ENCODE measurements around the gene ZXDC. TPM values are rescaled to one million over a fixed set of nuclear protein-coding genes. Genes with fewer than 3 reads are reported as not detected.

Gene ZXDC
- total RNA-seq, 2 donors from 2014 or later = 53.5 to 55.0 TPM

DNA sequence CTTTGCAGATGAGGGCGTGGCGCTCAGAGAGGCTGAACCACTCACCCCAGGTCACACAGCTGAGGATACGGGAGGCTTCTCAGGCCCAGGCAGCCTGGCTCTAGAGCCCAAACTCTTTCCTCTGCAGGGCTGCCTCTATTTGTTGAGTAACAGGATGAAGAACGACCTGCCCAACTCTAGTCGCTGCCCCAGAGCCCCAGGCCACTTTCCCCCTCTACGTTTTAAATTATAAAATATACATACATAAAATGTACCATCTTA is 19.2 kb upstream of the ZXDC start:
- Histone ChIP-seq H3K4me1 (ENCODE audit: control insufficient read depth in 1 of 2, low read depth in 2 of 2) (no peaks in the 10 kb centered on the region), H3K36me3 (no peaks in the 10 kb centered on the region), H3K27me3 (replicated peaks; ENCODE audit: insufficient read depth) (no peaks in the 10 kb centered on the region), H3K4me3 (no peak overlapping the region), H3K27ac (no peak overlapping the region), H3K9me3 (no peaks in the 10 kb centered on the region)
- ATAC-seq (ENCODE audit: insufficient number of reproducible peaks, low FRiP score, low read depth) (no peak), DNase-seq (ENCODE audit: low spot score) (no peak)
- TF ChIP-seq, protein P1, sequence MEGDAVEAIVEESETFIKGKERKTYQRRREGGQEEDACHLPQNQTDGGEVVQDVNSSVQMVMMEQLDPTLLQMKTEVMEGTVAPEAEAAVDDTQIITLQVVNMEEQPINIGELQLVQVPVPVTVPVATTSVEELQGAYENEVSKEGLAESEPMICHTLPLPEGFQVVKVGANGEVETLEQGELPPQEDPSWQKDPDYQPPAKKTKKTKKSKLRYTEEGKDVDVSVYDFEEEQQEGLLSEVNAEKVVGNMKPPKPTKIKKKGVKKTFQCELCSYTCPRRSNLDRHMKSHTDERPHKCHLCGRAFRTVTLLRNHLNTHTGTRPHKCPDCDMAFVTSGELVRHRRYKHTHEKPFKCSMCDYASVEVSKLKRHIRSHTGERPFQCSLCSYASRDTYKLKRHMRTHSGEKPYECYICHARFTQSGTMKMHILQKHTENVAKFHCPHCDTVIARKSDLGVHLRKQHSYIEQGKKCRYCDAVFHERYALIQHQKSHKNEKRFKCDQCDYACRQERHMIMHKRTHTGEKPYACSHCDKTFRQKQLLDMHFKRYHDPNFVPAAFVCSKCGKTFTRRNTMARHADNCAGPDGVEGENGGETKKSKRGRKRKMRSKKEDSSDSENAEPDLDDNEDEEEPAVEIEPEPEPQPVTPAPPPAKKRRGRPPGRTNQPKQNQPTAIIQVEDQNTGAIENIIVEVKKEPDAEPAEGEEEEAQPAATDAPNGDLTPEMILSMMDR (IDR thresholded peaks at IDR 0.05) = no peak

DNA sequence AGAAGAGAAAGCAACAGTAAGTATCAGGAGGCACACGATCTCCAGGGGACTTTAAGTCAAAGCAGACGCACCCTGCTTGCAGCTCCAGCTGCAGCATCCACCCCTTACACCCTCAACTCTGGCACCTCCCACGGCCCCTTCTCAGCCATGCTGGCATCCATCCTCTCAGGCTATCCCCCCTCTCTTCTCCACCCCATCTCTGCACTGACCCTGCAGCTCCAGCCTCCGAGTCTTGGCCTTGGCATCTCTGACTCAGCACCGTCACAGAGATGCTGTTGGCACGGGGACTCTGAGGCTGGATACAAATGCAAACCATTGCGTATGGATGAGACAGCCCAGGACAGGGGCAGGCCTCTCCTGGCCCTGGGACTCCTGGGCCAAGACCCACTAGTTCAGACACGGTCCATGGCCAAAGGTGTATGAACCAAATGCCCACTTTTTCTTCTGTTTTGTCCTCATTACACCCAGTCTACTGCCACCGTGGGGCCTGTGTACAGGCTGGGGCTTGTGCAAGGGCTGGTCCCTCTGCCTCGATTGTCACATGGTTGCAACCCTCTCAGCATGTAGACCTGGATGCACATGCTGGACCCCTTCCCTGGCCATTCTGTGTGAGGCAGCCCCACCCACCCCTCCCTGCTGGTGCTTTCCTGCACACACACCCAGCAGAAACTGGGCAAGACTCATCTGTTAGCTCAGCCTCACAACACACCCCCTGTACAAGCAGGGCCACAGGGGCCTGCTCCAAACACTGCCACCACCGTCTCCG is 18.7 kb upstream of the ZXDC start:
- Histone ChIP-seq H3K4me3 (no peak overlapping the region), H3K27me3 (replicated peaks; ENCODE audit: insufficient read depth) (no peaks in the 10 kb centered on the region), H3K4me1 (ENCODE audit: control insufficient read depth in 1 of 2, low read depth in 2 of 2) (no peaks in the 10 kb centered on the region), H3K36me3 (no peaks in the 10 kb centered on the region), H3K9me3 (no peaks in the 10 kb centered on the region), H3K27ac (no peak overlapping the region)
- ATAC-seq (ENCODE audit: insufficient number of reproducible peaks, low FRiP score, low read depth) (no peak), DNase-seq (ENCODE audit: low spot score) (no peak)
- TF ChIP-seq, protein P1 (IDR thresholded peaks at IDR 0.05) = no peak

DNA sequence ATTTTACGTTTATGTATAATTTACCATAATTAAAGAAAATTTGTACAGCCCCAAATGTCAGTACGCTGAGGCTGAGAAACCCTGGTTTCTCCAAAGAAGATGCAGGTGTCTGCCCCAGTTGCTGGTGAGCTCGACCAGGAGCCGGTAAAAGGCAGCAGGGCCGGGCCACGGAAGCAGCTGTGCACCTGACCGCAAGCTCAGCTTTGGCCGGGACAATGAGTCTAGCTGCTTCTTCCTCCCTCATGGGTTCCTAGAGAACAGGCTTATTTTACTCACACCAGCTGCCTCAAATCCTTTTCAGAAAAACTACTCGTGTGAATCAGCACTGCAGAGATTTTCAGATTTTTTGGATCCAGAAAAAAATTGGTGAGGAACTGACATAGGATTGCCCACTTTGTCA is 18.0 kb upstream of the ZXDC start:
- ATAC-seq (ENCODE audit: insufficient number of reproducible peaks, low FRiP score, low read depth) (no peak), DNase-seq (ENCODE audit: low spot score) (no peak)
- H3K4me3 ChIP-seq = no peak overlapping the region
- TF ChIP-seq, protein P1 (IDR thresholded peaks at IDR 0.05) = no peak
- H3K9me3 ChIP-seq = no peaks in the 10 kb centered on the region
- H3K36me3 ChIP-seq = no peaks in the 10 kb centered on the region
- no peaks in the 10 kb centered on the region for H3K4me1 ChIP-seq (ENCODE audit: control insufficient read depth in 1 of 2, low read depth in 2 of 2)
- H3K27ac ChIP-seq = no peak overlapping the region
- no peaks in the 10 kb centered on the region for H3K27me3 ChIP-seq (replicated peaks; ENCODE audit: insufficient read depth)

DNA sequence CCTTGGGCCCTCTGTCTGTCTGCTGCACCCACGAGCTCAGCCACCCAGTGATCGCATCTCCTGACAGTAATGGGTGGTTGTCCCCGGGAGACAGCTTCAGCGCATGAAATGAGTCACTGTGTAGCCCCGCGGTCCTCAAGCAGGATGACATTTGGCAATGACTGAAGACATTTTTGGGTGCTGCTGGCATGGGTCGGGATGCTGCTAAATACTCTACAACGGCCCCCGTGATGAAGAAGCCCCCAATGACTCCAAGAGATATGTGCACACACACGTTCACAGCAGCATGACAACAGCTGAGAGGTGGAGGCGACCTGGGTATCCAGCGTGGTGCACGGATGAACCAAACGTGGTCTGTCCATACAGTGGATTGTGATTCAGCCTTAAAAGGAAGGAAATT is 17.4 kb upstream of the ZXDC start:
- no peaks in the 10 kb centered on the region for H3K9me3 ChIP-seq
- no peaks in the 10 kb centered on the region for H3K36me3 ChIP-seq
- no peak overlapping the region for H3K4me3 ChIP-seq
- ATAC-seq (ENCODE audit: insufficient number of reproducible peaks, low FRiP score, low read depth) = no peak
- no peaks in the 10 kb centered on the region for H3K4me1 ChIP-seq (ENCODE audit: control insufficient read depth in 1 of 2, low read depth in 2 of 2)
- TF ChIP-seq, protein P1 (IDR thresholded peaks at IDR 0.05) = no peak
- DNase-seq (ENCODE audit: low spot score) = no peak
- H3K27ac ChIP-seq = no peak overlapping the region
- H3K27me3 ChIP-seq (replicated peaks; ENCODE audit: insufficient read depth) = no peaks in the 10 kb centered on the region

DNA sequence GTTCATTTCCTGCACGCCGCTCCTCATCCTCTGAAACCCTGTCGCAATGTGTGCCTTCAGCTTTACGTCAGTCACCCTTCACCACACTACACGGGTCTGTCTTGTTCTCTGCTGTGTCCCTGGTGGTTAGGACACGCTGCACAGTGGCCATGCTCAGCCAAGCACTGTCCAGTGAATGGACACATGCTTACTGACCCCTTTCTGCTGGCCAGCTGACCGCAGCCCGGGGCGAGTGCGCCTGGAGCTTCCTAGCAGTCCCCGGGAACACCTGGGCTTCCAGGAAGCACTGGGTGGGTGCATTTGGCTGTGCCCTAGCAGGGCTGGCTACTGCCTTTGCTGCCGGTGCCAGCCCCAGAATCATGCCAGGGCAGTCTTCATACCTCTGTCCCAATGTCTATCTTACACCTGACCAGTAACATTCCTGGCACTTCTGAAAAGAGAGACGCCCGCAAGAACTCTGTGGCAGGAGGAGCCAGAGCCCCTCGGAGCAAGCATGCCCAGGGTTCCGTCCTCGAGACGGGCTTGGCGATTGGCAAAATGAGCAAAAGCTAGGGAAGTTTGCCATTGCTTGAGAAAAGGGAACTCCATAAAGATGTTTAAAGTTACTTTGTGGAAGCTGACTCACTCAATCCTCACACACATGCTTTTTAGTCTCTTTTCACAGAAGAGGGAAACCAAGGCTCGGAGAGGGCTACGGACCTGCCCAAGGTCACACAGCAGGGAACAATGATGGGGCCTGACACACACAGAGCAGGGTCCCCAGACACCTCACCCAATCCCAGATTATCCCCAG is 15.7 kb upstream of the ZXDC start:
- H3K27me3 ChIP-seq (replicated peaks; ENCODE audit: insufficient read depth) = no peaks in the 10 kb centered on the region
- H3K27ac ChIP-seq = no peak overlapping the region
- ATAC-seq (ENCODE audit: insufficient number of reproducible peaks, low FRiP score, low read depth) (no peak), DNase-seq (ENCODE audit: low spot score) (no peak)
- no peaks in the 10 kb centered on the region for H3K9me3 ChIP-seq
- TF ChIP-seq, protein P1 (IDR thresholded peaks at IDR 0.05) = no peak
- no peaks in the 10 kb centered on the region for H3K36me3 ChIP-seq
- H3K4me1 ChIP-seq (ENCODE audit: control insufficient read depth in 1 of 2, low read depth in 2 of 2) = peaks cover 4 to 11% of the 10 kb centered on the region in 2 donors
- H3K4me3 ChIP-seq = no peak overlapping the region

Data from thoracic aorta (tissue), 2 donors.